Esophagus (tissue), 2 donors: ENCODE measurements around the gene PROK2. TPM values are rescaled to one million over a fixed set of nuclear protein-coding genes. Genes with fewer than 3 reads are reported as not detected.
A peak's percentile ranks its signal among the peaks of the same experiment; 100 is the strongest.

Source experiments
- H3K27ac ChIP-seq, 2 donors: one replicate each; pipeline ENCODE4 v1.5.1; 2013; ENCODE audit warnings: low read depth in 2 of 2, mild to moderate bottlenecking in 2 of 2, inconsistent platforms in 1 of 2, low read length in 1 of 2, moderate library complexity in 1 of 2
- H3K27me3 ChIP-seq, 2 donors: one replicate each; pipeline ENCODE4 v1.6.1; 2013; ENCODE audit warnings: low read length in 2 of 2, control low read depth in 1 of 2, mild to moderate bottlenecking in 1 of 2; ENCODE audit not compliant: insufficient read depth in 2 of 2, control insufficient read depth in 1 of 2
- H3K36me3 ChIP-seq, 2 donors: one replicate each; pipeline ENCODE4 v1.6.1; 2013; ENCODE audit warnings: low read length in 1 of 2; ENCODE audit not compliant: control insufficient read depth in 2 of 2, insufficient read depth in 2 of 2
- H3K4me1 ChIP-seq, 2 donors: one replicate each; pipeline ENCODE4 v1.6.1; 2013; ENCODE audit warnings: low read length in 1 of 2; ENCODE audit not compliant: control insufficient read depth in 2 of 2, insufficient read depth in 2 of 2
- H3K4me3 ChIP-seq, 2 donors: one replicate each; pipeline ENCODE4 v1.5.1; 2013; ENCODE audit warnings: low read length in 2 of 2, mild to moderate bottlenecking in 2 of 2, low read depth in 1 of 2, moderate library complexity in 1 of 2
- H3K9me3 ChIP-seq, 2 donors: one replicate each; pipeline ENCODE4 v1.6.1; 2013; ENCODE audit warnings: mild to moderate bottlenecking in 2 of 2, low read depth in 1 of 2, low read length in 1 of 2, moderate library complexity in 1 of 2; ENCODE audit not compliant: control insufficient read depth in 2 of 2, insufficient read depth in 1 of 2
- WGBS, 2 donors: extraction: QIAGEN DNeasy Blood & Tissue Kit; methylation state at CpG; one replicate each; pipeline ENCODE4 v1.1.7; 2013; 5-methylcytosine and 5-hydroxymethylcytosine counted together
- polyA plus RNA-seq, 2 donors: library from polyadenylated mRNA; stranded (reverse); fragments of 200-250 nt; gene quantifications; one replicate each; pipeline ENCODE4 v1.2.3, GENCODE V29; 2013
- donor health status: healthy with polysubstance abuse.
- donor health status: Bipolar disorder and iron deficiency.

The PROK2 gene, protein sequence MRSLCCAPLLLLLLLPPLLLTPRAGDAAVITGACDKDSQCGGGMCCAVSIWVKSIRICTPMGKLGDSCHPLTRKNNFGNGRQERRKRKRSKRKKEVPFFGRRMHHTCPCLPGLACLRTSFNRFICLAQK
- polyA plus RNA-seq, result under 1 TPM; 0.04 to 0.24 TPM

- 1% methylated on average over 49 to 89 of the region's 89 CpGs for WGBS, 2 donors
- H3K4me1 ChIP-seq, result peaks cover 3 to 9% of the 10 kb centered on the region in 2 donors
- H3K4me3 ChIP-seq, result peak within 1 kb of the TSS; percentile 27 to 38
- H3K27me3 ChIP-seq, result peaks cover 0 to 13% of the 10 kb centered on the region in 2 donors
- no peaks in the 10 kb centered on the region for H3K9me3 ChIP-seq
- H3K36me3 ChIP-seq, result no peaks in the 10 kb centered on the region
- no peak within 1 kb of the TSS for H3K27ac ChIP-seq
Observed at GRCh38 chr3:71784914-71785531, at the start of gene PROK2. TSS of gene PROK2 (minus strand) at chr3:71785148. CDS start at chr3:71785052, 96 bp downstream.

- no peak overlapping the region for H3K4me3 ChIP-seq
- H3K27ac ChIP-seq, result no peak overlapping the region
- WGBS, 2 donors, result 36 to 45% methylated on average over 2 of the region's 2 CpGs
- no peaks in the 10 kb centered on the region for H3K9me3 ChIP-seq
- no peaks in the 10 kb centered on the region for H3K27me3 ChIP-seq
- H3K36me3 ChIP-seq, result no peaks in the 10 kb centered on the region
- H3K4me1 ChIP-seq, result no peaks in the 10 kb centered on the region
Observed at GRCh38 chr3:71831599-71831998, 46.7 kb upstream of the PROK2 start.

DNA sequence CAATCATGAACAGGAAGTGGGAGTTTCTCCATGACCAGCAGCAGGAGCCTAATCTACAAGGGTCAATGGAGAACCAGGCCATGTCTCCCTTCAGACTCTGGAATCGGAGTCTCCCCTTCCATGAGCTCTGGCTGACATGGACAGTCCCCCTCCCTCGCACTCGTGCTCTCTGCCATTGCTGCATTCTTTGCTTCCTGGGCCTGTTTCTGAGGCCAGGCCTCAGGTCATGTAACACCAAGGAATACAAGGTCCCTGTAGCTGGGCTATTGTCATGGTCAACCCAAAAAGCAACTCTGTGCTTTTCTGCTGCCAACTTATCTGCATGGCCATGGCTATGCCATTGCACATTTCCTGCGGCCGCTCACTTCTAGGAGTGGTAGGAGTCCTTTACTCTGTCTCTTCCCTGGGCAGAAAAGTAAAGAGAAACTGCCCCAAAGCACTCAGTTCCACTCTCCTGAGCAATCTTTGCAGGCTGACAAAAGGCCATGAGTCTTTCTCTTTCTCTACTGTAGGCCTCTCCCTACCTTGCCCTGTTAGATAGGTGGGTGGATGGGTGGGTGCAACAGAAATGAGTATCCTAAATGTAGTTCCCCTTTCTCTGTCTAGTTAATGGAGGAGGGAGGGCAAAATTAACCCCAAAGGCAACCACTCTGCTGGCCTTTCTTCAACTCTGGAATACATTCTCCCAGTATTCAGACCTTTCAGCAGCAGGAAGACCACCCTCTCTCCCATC, 40.8 kb upstream of the PROK2 start:
- Histone ChIP-seq H3K36me3 (no peaks in the 10 kb centered on the region), H3K4me1 (no peaks in the 10 kb centered on the region), H3K9me3 (no peaks in the 10 kb centered on the region), H3K4me3 (no peak overlapping the region), H3K27ac (no peak overlapping the region), H3K27me3 (no peaks in the 10 kb centered on the region)
- 96 to 98% methylated on average over 5 of the region's 5 CpGs for WGBS, 2 donors

- no peak overlapping the region for H3K27ac ChIP-seq
- no peaks in the 10 kb centered on the region for H3K36me3 ChIP-seq
- H3K4me3 ChIP-seq, result no peak overlapping the region
- no peaks in the 10 kb centered on the region for H3K9me3 ChIP-seq
- no peaks in the 10 kb centered on the region for H3K4me1 ChIP-seq
- WGBS, 2 donors, result 62 to 81% methylated on average over 3 of the region's 3 CpGs
- H3K27me3 ChIP-seq, result no peaks in the 10 kb centered on the region
Observed at GRCh38 chr3:71821116-71821515, 36.2 kb upstream of the PROK2 start.

DNA sequence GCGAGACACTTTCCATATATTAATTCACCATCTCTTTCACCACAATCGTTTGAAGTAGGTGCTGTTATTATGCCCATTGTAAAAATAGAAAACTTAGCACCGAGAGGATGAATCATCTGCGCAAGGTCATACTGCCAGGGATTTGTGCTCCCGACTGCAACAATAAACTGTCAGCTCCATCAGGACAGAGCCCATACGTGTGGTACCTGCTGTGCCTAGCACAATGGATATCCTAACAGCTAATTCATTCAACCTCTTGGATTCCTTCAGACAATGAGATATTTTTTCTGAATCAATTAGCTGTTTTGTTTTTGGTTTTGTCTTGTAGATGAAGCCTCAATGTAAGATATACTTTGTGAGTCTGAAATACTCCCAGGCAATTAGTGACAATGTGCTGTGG, 32.3 kb upstream of the PROK2 start:
- no peaks in the 10 kb centered on the region for H3K9me3 ChIP-seq
- H3K4me3 ChIP-seq, result no peak overlapping the region
- 80 to 82% methylated on average over 6 of the region's 6 CpGs for WGBS, 2 donors
- no peaks in the 10 kb centered on the region for H3K36me3 ChIP-seq
- no peak overlapping the region for H3K27ac ChIP-seq
- H3K27me3 ChIP-seq, result no peaks in the 10 kb centered on the region
- no peaks in the 10 kb centered on the region for H3K4me1 ChIP-seq

DNA sequence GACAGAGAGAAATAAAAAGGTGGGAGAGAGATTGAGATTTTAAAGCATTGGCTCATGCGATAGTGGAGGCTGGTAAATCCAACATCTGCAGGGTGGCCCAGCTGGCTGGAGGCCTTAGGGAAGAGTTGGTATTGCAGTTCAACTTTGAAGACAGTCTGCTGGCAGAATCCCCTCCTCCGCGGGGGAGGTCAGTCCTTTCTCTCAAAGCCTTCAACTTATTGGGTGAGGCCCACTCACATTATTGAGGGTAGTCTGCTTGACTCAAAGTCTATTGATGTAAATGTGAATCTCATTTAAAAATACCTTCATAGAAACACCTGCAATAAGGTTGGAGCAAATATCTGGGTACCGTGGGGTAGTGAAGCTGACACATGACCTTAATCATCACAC, 31.8 kb upstream of the PROK2 start:
- no peaks in the 10 kb centered on the region for H3K36me3 ChIP-seq
- H3K9me3 ChIP-seq, result no peaks in the 10 kb centered on the region
- no peaks in the 10 kb centered on the region for H3K4me1 ChIP-seq
- 93 to 94% methylated on average over 4 of the region's 4 CpGs for WGBS, 2 donors
- no peaks in the 10 kb centered on the region for H3K27me3 ChIP-seq
- no peak overlapping the region for H3K4me3 ChIP-seq
- H3K27ac ChIP-seq, result no peak overlapping the region

DNA sequence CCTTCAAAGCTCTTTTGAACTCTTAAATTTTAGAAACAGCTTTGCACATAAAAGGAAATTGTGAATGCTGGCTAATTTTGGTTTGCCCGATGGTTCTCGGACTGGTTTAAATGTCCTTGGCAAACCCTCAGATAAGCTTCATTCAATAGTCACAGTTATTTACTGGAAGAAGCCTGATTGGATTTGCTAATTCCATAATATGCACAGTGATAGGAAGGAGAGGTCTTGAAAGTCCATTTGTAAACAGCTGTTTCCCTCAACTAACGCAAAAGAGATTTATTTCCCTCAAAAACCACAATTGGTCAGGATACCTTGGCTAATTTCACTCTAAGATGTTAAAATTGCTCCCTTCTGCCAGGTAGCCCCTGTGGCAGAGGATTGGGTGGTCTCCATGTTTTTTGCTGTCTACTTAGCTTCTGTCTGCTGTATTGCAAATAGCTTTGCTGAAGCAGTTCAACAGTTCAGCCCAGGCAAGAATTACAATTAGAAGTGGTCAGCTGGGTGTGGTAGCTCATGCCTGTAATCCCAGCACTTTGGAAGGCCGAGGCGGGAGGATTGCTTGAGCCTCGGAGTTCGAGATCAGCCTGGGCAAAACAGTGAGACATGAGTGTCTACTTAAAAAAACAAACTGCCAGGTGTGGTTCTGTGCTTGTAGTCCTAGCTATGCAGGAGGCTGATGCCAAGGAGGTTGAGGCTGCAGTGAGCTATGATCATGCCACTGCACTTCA, 30.6 kb upstream of the PROK2 start:
- H3K36me3 ChIP-seq, result no peaks in the 10 kb centered on the region
- WGBS, 2 donors, result 82 to 86% methylated on average over 7 of the region's 7 CpGs
- H3K27ac ChIP-seq, result no peak overlapping the region
- H3K27me3 ChIP-seq, result no peaks in the 10 kb centered on the region
- H3K4me1 ChIP-seq, result no peaks in the 10 kb centered on the region
- no peak overlapping the region for H3K4me3 ChIP-seq
- no peaks in the 10 kb centered on the region for H3K9me3 ChIP-seq

DNA sequence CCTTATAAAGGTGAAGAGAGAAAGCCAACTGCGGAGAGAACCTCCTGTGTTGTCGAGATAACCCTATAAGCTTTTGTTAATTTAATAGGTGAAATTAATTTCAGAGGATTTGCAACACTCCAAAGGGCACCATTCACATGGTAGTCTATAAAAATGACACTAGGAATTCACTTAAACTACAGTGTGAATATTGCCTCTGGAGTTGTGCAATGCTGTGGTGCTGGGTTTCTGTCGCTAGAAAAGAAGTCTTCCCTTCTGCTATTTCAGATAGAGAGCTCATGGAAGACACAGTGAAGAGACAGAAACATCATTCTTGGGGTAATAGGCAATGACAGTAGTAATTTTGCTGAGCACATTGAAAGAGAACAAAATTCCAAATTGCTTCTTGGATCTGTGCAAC, 28.8 kb upstream of the PROK2 start:
- Histone ChIP-seq H3K4me3 (no peak overlapping the region), H3K27ac (no peak overlapping the region), H3K27me3 (no peaks in the 10 kb centered on the region), H3K9me3 (no peaks in the 10 kb centered on the region), H3K4me1 (no peaks in the 10 kb centered on the region), H3K36me3 (no peaks in the 10 kb centered on the region)
- WGBS, 2 donors, result 92 to 94% methylated on average over 3 of the region's 3 CpGs

DNA sequence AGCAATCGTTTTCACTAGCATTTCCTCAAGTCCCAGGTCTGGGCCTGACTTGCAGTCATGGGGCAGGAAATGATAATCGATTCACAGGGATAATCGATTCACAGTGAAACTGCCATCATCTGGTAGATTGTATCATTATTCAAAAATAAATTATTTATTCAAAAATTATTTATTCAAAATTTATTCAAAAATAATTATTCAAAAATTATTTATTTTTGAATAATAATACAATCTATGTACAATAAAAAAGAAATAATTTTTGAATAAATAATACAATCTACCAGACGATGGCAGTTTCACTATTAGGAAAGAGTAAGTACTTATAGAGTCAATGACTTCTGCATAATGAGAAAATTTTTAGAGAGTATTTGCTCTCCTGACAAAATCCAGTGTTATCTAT, 28.1 kb upstream of the PROK2 start:
- H3K27ac ChIP-seq, result no peak overlapping the region
- no peaks in the 10 kb centered on the region for H3K36me3 ChIP-seq
- H3K4me3 ChIP-seq, result no peak overlapping the region
- H3K9me3 ChIP-seq, result no peaks in the 10 kb centered on the region
- WGBS, 2 donors, result 87 to 90% methylated on average over 4 of the region's 4 CpGs
- H3K27me3 ChIP-seq, result no peaks in the 10 kb centered on the region
- no peaks in the 10 kb centered on the region for H3K4me1 ChIP-seq
